GM10847 (cell line): ENCODE results near the gene MBOAT7.
A peak's percentile ranks its signal among the peaks of the same experiment; 100 is the strongest.

Experiments
- POLR2A ChIP-seq: IDR thresholded peaks from 2 replicates; pipeline ENCODE4 v1.6.1; 2011; ENCODE audit not compliant: insufficient read length; ENCODE audit errors: extremely low read depth

MBOAT7 gene

GRCh38 chr19:54152878-54153524, 36.4 kb downstream of the MBOAT7 start:
- no peak for TF ChIP-seq POLR2A

DNA sequence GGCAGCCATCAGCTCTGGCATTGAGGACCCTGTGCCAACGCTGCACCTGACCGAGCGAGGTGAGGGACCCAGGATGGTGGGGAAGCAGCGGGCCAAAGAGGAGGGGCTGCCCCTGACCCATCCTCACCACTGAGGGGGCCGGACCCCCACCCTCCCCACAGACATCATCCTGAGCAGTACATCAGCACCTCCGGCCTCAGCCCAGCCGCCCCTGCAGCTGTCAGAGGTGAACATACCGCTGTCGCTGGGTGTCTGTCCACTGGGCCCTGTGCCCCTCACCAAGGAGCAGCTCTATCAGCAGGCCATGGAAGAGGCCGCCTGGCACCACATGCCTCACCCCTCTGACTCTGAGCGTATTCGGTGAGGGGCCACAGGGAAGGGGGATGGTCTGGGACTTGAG, 37.1 kb downstream of the MBOAT7 start:
- no peak for TF ChIP-seq POLR2A

DNA sequence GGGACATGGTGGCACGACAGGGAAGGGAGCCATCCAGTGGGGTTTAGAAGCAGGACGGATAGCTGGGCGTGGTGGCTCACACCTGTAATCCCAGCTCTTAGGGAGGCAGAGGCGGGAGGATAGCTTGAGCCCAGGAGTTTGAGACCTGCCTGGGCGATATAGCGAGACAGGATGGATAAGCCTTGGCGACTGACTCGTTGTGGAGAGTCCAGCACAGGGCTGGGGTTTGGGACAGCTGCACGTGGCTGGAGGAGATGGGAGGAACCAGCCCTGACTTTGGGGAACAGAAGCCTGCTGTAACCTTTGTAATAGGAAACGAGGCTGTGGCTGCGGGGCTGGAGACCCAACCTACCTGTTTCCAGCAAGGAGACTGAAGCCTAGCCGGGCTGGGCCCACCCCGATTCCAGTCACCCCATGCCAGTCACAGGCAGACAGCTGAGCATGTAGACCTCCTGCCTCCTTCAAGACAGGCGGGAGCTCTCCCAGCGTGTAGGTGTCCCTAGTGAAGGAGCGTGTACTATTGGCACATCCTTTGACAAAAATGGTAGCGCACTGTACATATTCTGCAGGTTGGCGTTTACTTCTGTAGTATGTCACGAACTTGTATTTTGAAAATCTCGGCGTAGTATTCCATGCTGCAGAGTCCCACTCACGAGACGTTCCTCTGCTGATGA, 37.9 kb downstream of the MBOAT7 start:
- TF ChIP-seq POLR2A = no peak

DNA sequence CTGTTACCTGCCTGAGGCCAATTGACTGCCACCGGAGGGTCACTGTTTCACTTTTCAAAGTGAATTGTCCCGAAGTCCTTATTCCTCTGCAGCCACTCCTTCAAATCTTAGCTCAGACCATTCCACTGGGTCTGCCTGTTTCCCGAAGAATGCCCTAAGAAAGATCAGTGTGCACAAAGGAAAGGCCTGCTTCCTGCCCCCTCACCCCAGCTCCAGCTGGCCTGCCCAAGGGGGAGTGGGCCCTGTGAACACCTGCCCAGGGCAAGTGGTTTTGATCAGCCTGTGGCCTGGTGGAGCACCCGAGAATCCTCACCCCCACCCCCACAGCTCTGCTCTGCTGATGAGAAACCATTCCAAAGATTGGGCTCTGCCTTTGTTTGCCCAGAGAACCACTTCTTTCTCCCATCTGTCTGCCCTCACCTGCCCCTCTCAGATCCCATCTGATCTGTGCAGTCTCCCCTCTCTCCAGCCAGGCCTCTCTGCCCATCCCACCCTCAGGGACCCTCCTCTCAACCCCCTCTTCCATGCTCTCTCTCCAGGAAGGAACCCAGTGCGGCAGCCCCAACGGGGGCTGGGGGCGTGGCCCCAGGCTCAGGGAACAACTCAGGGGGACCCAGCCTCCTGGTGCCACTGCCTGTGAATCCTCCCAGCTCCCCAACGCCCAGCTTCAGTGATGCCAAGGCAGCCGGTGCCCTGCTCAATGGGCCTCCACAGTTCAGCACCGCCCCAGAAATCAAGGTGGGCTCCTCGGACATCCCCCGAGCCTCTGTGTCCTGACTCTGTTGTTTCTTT, 40.2 kb downstream of the MBOAT7 start:
- no peak for TF ChIP-seq POLR2A

DNA sequence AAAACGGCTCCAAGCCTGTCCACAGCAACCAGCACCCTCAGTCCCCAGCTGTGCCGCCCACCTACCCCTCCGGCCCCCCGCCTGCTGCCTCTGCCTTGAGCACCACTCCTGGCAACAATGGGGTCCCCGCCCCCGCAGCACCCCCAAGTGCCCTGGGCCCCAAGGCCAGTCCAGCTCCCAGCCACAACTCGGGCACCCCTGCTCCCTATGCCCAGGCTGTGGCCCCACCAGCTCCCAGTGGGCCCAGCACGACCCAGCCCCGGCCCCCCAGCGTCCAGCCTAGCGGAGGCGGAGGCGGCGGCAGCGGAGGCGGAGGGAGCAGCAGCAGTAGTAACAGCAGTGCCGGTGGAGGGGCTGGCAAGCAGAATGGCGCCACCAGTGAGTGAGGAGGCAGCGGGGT, 41.2 kb downstream of the MBOAT7 start:
- no peak for TF ChIP-seq POLR2A

DNA sequence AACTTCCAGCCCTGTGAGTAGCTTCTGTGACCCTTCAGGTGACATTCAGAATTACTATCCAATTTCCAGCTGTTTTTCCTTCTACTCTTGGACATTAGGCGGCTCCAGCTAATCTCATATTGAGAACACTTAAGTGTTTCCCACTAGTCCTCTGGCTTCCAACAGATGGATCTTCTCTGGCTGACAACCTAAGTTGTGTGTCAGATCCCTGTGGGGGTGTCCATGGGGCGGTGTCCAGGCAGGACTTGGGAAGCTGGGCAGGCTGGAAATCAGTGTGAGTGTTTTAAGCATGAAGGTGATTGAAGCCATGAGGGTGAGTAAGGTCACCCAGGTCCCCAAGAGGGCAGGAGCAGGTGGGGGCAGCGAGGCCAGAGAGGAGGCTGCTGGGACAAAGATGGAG, 41.7 kb downstream of the MBOAT7 start:
- TF ChIP-seq POLR2A = no peak

GRCh38 chr19:54145541-54146158, 43.7 kb downstream of the MBOAT7 start:
- no peak for TF ChIP-seq POLR2A

DNA sequence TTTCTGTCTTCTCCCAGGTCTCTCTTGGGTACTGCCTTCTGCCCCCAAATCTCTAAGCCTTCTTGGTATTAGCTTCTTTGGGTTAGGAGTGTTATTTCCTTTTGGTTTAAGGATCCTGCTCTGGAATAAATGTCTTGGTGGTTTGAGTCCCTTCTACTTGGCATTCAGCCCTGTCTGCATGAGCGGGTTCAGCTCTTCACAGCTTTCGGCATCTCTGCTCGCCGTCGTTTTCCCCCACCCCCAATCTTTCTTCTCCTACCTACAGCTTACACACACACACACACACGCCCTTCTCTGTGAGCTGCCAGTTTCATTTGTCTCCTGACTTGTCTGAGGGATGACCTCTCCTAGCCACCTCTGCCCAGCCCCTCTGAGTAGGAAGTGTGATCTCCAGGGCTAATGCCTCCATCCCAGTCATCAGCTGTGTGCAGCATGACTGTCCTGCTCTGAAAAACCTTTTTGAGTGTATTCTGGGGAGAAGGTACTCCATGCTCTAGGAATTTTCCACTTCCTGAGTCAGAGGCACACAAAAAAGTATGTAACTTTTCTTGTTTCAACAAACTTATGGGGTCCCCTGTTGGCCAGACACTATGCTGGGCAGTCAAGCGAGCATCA, 47.1 kb downstream of the MBOAT7 start:
- no peak for TF ChIP-seq POLR2A

GRCh38 chr19:54141356-54141755, 48.0 kb downstream of the MBOAT7 start:
- TF ChIP-seq POLR2A = no peak

- no peak for TF ChIP-seq POLR2A
These were observed 50.7 kb downstream of the MBOAT7 start for GRCh38 chr19:54138489-54139256.

GRCh38 chr19:54137699-54138488, 51.5 kb downstream of the MBOAT7 start, which contains the start of gene CNOT3:
CNOT3 (plus strand) TSS chr19:54137762; CDS start chr19:54142979, 5,217 bp downstream.
- peak; percentile 78 for TF ChIP-seq POLR2A

- TF ChIP-seq POLR2A = peak; percentile 84
These were observed 52.3 kb downstream of the MBOAT7 start for GRCh38 chr19:54136864-54137698.
